GM12878 (cell line): ENCODE data around the gene FHIP2A. TPM values are rescaled to one million over a fixed set of nuclear protein-coding genes. Genes with fewer than 3 reads are reported as not detected.

Source experiments
- IRF4 ChIP-seq: IDR thresholded peaks from 2 replicates; pipeline ENCODE4 v1.6.1; 2011; ENCODE audit warnings: low read depth, low read length
- MTA3 ChIP-seq: IDR thresholded peaks from 2 replicates; pipeline ENCODE4 v1.6.1; 2012; ENCODE audit warnings: low read length, inconsistent platforms, borderline replicate concordance
- MYC ChIP-seq: IDR thresholded peaks from 2 replicates; pipeline ENCODE4 v1.6.1; 2011; ENCODE audit warnings: mild to moderate bottlenecking, low read length, moderate library complexity, inconsistent platforms; ENCODE audit not compliant: insufficient read depth, insufficient replicate concordance, insufficient read length, severe bottlenecking
- NFIC ChIP-seq: IDR thresholded peaks from 2 replicates; pipeline ENCODE4 v1.6.1; 2012; ENCODE audit warnings: low read depth, mild to moderate bottlenecking, inconsistent platforms, low read length, moderate library complexity
- PAX8 ChIP-seq: fragments of 450-650 bp; IDR thresholded peaks from 2 replicates; pipeline ENCODE4 v1.6.1; 2017; ENCODE audit warnings: mild to moderate bottlenecking, moderate library complexity
- POLR2AphosphoS2 ChIP-seq: IDR thresholded peaks from 2 replicates; pipeline ENCODE4 v1.6.1; 2011; ENCODE audit warnings: low read depth, mild to moderate bottlenecking, low read length, improper control_type of control experiment, moderate library complexity
- RAD21 ChIP-seq: IDR thresholded peaks from 2 replicates; pipeline ENCODE4 v1.6.1; 2011; ENCODE audit warnings: mild to moderate bottlenecking, low read depth, low read length, moderate library complexity; ENCODE audit not compliant: insufficient read depth
- SIN3A ChIP-seq: IDR thresholded peaks from 2 replicates; pipeline ENCODE4 v1.6.1; 2012; ENCODE audit warnings: low read depth, low read length, improper control_type of control experiment
- SMAD1 ChIP-seq: fragments of 450-650 bp; IDR thresholded peaks from 2 replicates; pipeline ENCODE4 v1.6.1; 2018; ENCODE audit warnings: mild to moderate bottlenecking, low read depth; ENCODE audit not compliant: partially characterized antibody
- SMC3 ChIP-seq: IDR thresholded peaks from 2 replicates; pipeline ENCODE4 v1.6.1; 2011; ENCODE audit warnings: low read length, improper control_type of control experiment, borderline replicate concordance
- SP1 ChIP-seq: IDR thresholded peaks from one replicate; pipeline ENCODE4 v1.6.1; 2011; ENCODE audit warnings: low read depth, low read length
- ZNF217 ChIP-seq: fragments of 450-650 bp; IDR thresholded peaks from 2 replicates; pipeline ENCODE4 v1.6.1; 2017; ENCODE audit warnings: antibody characterized with exemption, mild to moderate bottlenecking
- polyA plus RNA-seq, 11 experiments: library from polyadenylated mRNA; depleted of rRNA in 4 of 11; unstranded in 6 of 11; stranded (reverse) in 5 of 11; fragments of >200 nt; fragmentation: Nextera tagmentation in 4 of 11; fragmentation: Illumina TruSeq in 1 of 11; extraction: Ambion mirVana in 4 of 11; extraction: Trizol in 1 of 11; gene quantifications; 1 replicate in 1 of 11; 2 replicates in 10 of 11; pipeline versions ENCODE4 v1.2.1 to v1.2.3, GENCODE V29; 2011 to 2016; ENCODE audit warnings: inconsistent platforms in 2 of 11, missing spikeins in 2 of 11, low read depth in 1 of 11
- total RNA-seq, 4 experiments: library from RNA; depleted of rRNA in 3 of 4; stranded (reverse); fragments of >200 nt in 3 of 4; fragmentation: Illumina TruSeq in 1 of 4; extraction: Trizol in 1 of 4; gene quantifications; 2 replicates each; pipeline versions ENCODE4 v1.2.1 to v1.2.3, GENCODE V29; 2013 to 2021
- TF ChIP-seq, protein P1 (sequence below): IDR thresholded peaks from 2 replicates; pipeline ENCODE4 v1.6.1; 2012; ENCODE audit warnings: improper control_type of control experiment, low read depth, low read length; ENCODE audit not compliant: insufficient replicate concordance
- TF ChIP-seq, protein P2 (sequence below): fragments of 450-650 bp; formaldehyde crosslinking; IDR thresholded peaks from 2 replicates; pipeline ENCODE4 v1.5.0; 2022; ENCODE audit warnings: mild to moderate bottlenecking, missing genetic modification characterization
- TF ChIP-seq, protein P3 (sequence below): fragments of 450-650 bp; conservative IDR thresholded peaks from 2 replicates; pipeline ENCODE4 v1.6.1; 2017; ENCODE audit warnings: mild to moderate bottlenecking, moderate library complexity
- TF ChIP-seq, protein P4 (sequence below): IDR thresholded peaks from 2 replicates; pipeline ENCODE4 v1.6.1; 2012; ENCODE audit warnings: low read depth, low read length, improper control_type of control experiment
- TF ChIP-seq, protein P5 (sequence below): IDR thresholded peaks from 2 replicates; pipeline ENCODE4 v1.6.1; 2012; ENCODE audit warnings: low read length, inconsistent platforms

FHIP2A gene
- total and polyA plus RNA-seq, 10 of the 15 experiments (the other 5 are each of a cell fraction or from before 2014, with no cell fraction given) = 6.8 to 30.4 (median 17.0) TPM

DNA sequence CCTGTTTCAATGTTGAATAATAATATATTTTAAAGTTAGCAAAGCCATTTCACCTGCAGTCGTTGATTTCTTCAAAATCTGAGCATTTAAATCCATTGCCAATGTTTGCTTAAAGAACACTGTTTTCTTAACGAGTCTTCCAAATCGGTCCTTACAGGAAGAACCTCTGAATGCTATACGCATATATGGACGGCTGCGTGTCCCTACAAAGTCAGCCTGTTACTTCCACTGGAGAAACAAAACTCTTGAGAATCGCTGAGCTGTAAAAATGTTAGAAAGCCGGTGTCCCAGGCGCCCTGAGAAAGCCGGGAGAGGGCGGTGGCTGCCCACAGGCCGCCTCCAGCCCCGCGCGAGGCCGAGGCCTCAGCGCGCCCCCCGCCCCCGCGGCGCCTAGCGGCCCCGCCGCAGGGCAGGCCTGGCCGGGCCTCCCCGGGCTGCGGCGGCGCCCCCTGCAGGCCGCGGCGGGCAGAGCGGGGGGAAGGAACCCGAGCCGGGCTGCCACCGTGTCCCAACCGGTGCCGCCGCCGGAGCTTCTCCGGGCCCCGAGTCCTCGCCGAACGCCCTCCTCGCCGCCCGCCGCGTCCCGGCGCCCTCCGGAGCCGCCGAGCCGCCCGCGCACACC, at the start of gene FHIP2A (continued):
- TF ChIP-seq, protein P1, sequence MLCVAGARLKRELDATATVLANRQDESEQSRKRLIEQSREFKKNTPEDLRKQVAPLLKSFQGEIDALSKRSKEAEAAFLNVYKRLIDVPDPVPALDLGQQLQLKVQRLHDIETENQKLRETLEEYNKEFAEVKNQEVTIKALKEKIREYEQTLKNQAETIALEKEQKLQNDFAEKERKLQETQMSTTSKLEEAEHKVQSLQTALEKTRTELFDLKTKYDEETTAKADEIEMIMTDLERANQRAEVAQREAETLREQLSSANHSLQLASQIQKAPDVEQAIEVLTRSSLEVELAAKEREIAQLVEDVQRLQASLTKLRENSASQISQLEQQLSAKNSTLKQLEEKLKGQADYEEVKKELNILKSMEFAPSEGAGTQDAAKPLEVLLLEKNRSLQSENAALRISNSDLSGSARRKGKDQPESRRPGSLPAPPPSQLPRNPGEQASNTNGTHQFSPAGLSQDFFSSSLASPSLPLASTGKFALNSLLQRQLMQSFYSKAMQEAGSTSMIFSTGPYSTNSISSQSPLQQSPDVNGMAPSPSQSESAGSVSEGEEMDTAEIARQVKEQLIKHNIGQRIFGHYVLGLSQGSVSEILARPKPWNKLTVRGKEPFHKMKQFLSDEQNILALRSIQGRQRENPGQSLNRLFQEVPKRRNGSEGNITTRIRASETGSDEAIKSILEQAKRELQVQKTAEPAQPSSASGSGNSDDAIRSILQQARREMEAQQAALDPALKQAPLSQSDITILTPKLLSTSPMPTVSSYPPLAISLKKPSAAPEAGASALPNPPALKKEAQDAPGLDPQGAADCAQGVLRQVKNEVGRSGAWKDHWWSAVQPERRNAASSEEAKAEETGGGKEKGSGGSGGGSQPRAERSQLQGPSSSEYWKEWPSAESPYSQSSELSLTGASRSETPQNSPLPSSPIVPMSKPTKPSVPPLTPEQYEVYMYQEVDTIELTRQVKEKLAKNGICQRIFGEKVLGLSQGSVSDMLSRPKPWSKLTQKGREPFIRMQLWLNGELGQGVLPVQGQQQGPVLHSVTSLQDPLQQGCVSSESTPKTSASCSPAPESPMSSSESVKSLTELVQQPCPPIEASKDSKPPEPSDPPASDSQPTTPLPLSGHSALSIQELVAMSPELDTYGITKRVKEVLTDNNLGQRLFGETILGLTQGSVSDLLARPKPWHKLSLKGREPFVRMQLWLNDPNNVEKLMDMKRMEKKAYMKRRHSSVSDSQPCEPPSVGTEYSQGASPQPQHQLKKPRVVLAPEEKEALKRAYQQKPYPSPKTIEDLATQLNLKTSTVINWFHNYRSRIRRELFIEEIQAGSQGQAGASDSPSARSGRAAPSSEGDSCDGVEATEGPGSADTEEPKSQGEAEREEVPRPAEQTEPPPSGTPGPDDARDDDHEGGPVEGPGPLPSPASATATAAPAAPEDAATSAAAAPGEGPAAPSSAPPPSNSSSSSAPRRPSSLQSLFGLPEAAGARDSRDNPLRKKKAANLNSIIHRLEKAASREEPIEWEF = no peak
- TF ChIP-seq IRF4 (no peak), SMAD1 (no peak), MTA3 (no peak), SIN3A (no peak), ZNF217 (peak; percentile 55; the same call in 1 of the 2 replicates), MYC (no peak), SP1 (no peak), POLR2AphosphoS2 (no peak), RAD21 (peak; percentile 58), SMC3 (no peak), PAX8 (no peak), NFIC (no peak)
- TF ChIP-seq, protein P2, sequence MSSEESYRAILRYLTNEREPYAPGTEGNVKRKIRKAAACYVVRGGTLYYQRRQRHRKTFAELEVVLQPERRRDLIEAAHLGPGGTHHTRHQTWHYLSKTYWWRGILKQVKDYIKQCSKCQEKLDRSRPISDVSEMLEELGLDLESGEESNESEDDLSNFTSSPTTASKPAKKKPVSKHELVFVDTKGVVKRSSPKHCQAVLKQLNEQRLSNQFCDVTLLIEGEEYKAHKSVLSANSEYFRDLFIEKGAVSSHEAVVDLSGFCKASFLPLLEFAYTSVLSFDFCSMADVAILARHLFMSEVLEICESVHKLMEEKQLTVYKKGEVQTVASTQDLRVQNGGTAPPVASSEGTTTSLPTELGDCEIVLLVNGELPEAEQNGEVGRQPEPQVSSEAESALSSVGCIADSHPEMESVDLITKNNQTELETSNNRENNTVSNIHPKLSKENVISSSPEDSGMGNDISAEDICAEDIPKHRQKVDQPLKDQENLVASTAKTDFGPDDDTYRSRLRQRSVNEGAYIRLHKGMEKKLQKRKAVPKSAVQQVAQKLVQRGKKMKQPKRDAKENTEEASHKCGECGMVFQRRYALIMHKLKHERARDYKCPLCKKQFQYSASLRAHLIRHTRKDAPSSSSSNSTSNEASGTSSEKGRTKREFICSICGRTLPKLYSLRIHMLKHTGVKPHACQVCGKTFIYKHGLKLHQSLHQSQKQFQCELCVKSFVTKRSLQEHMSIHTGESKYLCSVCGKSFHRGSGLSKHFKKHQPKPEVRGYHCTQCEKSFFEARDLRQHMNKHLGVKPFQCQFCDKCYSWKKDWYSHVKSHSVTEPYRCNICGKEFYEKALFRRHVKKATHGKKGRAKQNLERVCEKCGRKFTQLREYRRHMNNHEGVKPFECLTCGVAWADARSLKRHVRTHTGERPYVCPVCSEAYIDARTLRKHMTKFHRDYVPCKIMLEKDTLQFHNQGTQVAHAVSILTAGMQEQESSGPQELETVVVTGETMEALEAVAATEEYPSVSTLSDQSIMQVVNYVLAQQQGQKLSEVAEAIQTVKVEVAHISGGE = no peak
- TF ChIP-seq, protein P3, sequence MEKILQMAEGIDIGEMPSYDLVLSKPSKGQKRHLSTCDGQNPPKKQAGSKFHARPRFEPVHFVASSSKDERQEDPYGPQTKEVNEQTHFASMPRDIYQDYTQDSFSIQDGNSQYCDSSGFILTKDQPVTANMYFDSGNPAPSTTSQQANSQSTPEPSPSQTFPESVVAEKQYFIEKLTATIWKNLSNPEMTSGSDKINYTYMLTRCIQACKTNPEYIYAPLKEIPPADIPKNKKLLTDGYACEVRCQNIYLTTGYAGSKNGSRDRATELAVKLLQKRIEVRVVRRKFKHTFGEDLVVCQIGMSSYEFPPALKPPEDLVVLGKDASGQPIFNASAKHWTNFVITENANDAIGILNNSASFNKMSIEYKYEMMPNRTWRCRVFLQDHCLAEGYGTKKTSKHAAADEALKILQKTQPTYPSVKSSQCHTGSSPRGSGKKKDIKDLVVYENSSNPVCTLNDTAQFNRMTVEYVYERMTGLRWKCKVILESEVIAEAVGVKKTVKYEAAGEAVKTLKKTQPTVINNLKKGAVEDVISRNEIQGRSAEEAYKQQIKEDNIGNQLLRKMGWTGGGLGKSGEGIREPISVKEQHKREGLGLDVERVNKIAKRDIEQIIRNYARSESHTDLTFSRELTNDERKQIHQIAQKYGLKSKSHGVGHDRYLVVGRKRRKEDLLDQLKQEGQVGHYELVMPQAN = 0 out of 2 replicates have a peak, but pooled peaks have one; percentile 49
- TF ChIP-seq, protein P4, sequence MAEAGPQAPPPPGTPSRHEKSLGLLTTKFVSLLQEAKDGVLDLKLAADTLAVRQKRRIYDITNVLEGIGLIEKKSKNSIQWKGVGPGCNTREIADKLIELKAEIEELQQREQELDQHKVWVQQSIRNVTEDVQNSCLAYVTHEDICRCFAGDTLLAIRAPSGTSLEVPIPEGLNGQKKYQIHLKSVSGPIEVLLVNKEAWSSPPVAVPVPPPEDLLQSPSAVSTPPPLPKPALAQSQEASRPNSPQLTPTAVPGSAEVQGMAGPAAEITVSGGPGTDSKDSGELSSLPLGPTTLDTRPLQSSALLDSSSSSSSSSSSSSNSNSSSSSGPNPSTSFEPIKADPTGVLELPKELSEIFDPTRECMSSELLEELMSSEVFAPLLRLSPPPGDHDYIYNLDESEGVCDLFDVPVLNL = no peak
- TF ChIP-seq, protein P5, sequence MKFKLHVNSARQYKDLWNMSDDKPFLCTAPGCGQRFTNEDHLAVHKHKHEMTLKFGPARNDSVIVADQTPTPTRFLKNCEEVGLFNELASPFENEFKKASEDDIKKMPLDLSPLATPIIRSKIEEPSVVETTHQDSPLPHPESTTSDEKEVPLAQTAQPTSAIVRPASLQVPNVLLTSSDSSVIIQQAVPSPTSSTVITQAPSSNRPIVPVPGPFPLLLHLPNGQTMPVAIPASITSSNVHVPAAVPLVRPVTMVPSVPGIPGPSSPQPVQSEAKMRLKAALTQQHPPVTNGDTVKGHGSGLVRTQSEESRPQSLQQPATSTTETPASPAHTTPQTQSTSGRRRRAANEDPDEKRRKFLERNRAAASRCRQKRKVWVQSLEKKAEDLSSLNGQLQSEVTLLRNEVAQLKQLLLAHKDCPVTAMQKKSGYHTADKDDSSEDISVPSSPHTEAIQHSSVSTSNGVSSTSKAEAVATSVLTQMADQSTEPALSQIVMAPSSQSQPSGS = no peak
